Body of pancreas (tissue), 4 donors: ENCODE results near the gene DHRS1. TPM values are rescaled to one million over a fixed set of nuclear protein-coding genes. Genes with fewer than 3 reads are reported as not detected.
A peak's percentile ranks its signal among the peaks of the same experiment; 100 is the strongest.

Experiments
- ATAC-seq: fragments of 150-250 bp; one replicate; pipeline ENCODE4 v1.9.1; 2016
- DNase-seq, 4 donors: peaks; one replicate each; pipeline ENCODE4 v3.0.0-alpha.2; 2019
- H3K27ac ChIP-seq, 4 donors: fragments of 200-600 bp; sonication (generic); 1 replicate in 3 of 4; 2 replicates in 1 of 4; pipeline versions ENCODE4 v1.5.1 to v1.6.1; 2016 to 2019; ENCODE audit warnings: mild to moderate bottlenecking in 1 of 4, mixed read lengths in 1 of 4, moderate library complexity in 1 of 4
- H3K27me3 ChIP-seq, 2 donors: fragments of 200-600 bp; sonication (generic); one replicate each; pipeline ENCODE4 v1.6.0; 2016; ENCODE audit warnings: mild to moderate bottlenecking in 1 of 2
- H3K36me3 ChIP-seq, 2 donors: fragments of 200-600 bp; sonication (generic); replicated peaks in 1 of 2; 2 replicates each; pipeline ENCODE4 v1.5.1; 2016; ENCODE audit warnings: low read depth in 2 of 2; ENCODE audit not compliant: insufficient read depth in 1 of 2
- H3K4me1 ChIP-seq: fragments of 200-600 bp; sonication (generic); one replicate; pipeline ENCODE4 v1.6.0; 2016
- H3K4me3 ChIP-seq, 2 donors: fragments of 200-600 bp; sonication (generic); 1 replicate in 1 of 2; 2 replicates in 1 of 2; pipeline ENCODE4 v1.5.1; 2016 to 2019
- H3K9me3 ChIP-seq, 3 donors: fragments of 200-600 bp; sonication (generic); 1 replicate in 2 of 3; 2 replicates in 1 of 3; pipeline ENCODE4 v1.5.1; 2016
- CTCF ChIP-seq, 7 experiments: fragments of 450-650 bp in 4 of 7; fragments of 200-600 bp in 3 of 7; sonication (generic) in 3 of 7; IDR thresholded peaks; one replicate each; pipeline ENCODE4 v1.5.1; 2016 to 2019; ENCODE audit warnings: antibody characterized with exemption in 7 of 7
- POLR2A ChIP-seq, 3 donors: fragments of 450-650 bp; IDR thresholded peaks; one replicate each; pipeline ENCODE4 v1.6.1; 2016; ENCODE audit warnings: antibody characterized with exemption in 3 of 3, mild to moderate bottlenecking in 2 of 3
- WGBS, 2 donors: methylation state at CpG; one replicate each; pipeline ENCODE4 v1.1.5; 2017; 5-methylcytosine and 5-hydroxymethylcytosine counted together
- intact Hi-C: fragments of 100-400 bp; cut with DNase I; formaldehyde crosslinking; loops from one replicate; pipeline ENCODE4 v1.15.1; 2023
- total RNA-seq, 2 donors: library from RNA; depleted of rRNA; stranded (reverse); fragments of >200 nt; gene quantifications; one replicate each; pipeline ENCODE4 v1.1.0, GENCODE V29; 2016

The DHRS1 gene
- total RNA-seq, 2 donors from 2014 or later = 18.8 to 31.4 TPM

- no peak for TF ChIP-seq POLR2A (IDR thresholded peaks at IDR 0.05)
- peak; percentile 60 to 88 (median 73) for TF ChIP-seq CTCF (IDR thresholded peaks at IDR 0.05)
- Histone ChIP-seq H3K27ac (no peak overlapping the region), H3K4me3 (no peak overlapping the region), H3K36me3 (no peaks in the 10 kb centered on the region), H3K4me1 (peaks cover 35% of the 10 kb centered on the region), H3K27me3 (peaks cover 4 to 5% of the 10 kb centered on the region in 2 donors), H3K9me3 (no peaks in the 10 kb centered on the region)
- WGBS, 2 donors = 17 to 18% methylated on average over 40 to 55 of the region's 56 CpGs
- peak; percentile 82 for ATAC-seq
- peak; percentile 78 to 83 (median 82) for DNase-seq
- intact Hi-C loops = loop anchor here (10.0 kb wide), 1 partner anchor 102 kb away; no protein-coding TSS in a partner anchor
Measured at GRCh38 chr14:24332268-24332993, 32.9 kb upstream of the DHRS1 start.

DNA sequence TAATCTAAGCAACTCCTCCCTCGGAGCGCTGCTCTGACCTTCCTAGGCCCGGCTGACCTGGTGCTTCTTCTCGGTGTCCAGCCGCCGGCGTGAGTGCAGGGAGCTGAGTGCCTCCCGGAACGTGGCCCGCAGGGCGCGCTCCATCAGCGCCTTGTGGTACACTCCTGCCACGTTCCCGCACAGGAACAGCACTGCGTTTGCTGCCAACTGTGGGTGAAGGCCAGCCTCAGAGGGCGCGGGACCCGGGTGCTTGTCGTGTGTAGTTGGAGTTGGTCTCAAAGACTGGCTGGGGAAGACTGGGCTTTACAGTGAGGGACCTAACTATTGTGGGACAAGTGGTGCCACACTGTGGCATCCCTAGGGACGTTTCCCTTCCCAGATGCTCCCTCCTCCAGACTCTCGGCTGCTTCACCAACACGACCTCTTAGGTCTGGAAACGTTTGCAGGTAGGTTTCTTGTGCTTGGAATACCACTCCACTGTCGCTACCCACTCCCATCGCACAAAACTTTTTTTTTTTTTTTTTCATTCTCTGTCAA is 32.2 kb upstream of the DHRS1 start:
- Histone ChIP-seq H3K9me3 (no peaks in the 10 kb centered on the region), H3K36me3 (no peaks in the 10 kb centered on the region), H3K27ac (no peak overlapping the region), H3K4me3 (no peak overlapping the region), H3K4me1 (peaks cover 35% of the 10 kb centered on the region), H3K27me3 (peaks cover 4 to 5% of the 10 kb centered on the region in 2 donors)
- intact Hi-C loops = loop anchor here (10.0 kb wide), 1 partner anchor 103 kb away; no protein-coding TSS in a partner anchor
- TF ChIP-seq POLR2A (IDR thresholded peaks at IDR 0.05) (no peak), CTCF (IDR thresholded peaks at IDR 0.05) (no peak)
- no peak for DNase-seq
- ATAC-seq = no peak
- 39 to 47% methylated on average over 26 of the region's 26 CpGs for WGBS, 2 donors

- no peak overlapping the region for H3K4me3 ChIP-seq
- H3K27ac ChIP-seq = no peak overlapping the region
- H3K27me3 ChIP-seq = peaks cover 4 to 5% of the 10 kb centered on the region in 2 donors
- intact Hi-C loops = loop anchor here (10.0 kb wide), 1 partner anchor 104 kb away; no protein-coding TSS in a partner anchor
- TF ChIP-seq POLR2A (IDR thresholded peaks at IDR 0.05) (no peak), CTCF (IDR thresholded peaks at IDR 0.05) (no peak)
- no peaks in the 10 kb centered on the region for H3K9me3 ChIP-seq
- peaks cover 35% of the 10 kb centered on the region for H3K4me1 ChIP-seq
- WGBS, 2 donors = 56 to 85% methylated on average over 3 to 10 of the region's 10 CpGs
- DNase-seq (no peak), ATAC-seq (no peak)
- H3K36me3 ChIP-seq = no peaks in the 10 kb centered on the region
Measured at GRCh38 chr14:24330973-24331674, 31.5 kb upstream of the DHRS1 start.

- Histone ChIP-seq H3K27ac (no peak overlapping the region), H3K9me3 (no peaks in the 10 kb centered on the region), H3K36me3 (no peaks in the 10 kb centered on the region), H3K4me1 (peaks cover 31% of the 10 kb centered on the region), H3K4me3 (no peak overlapping the region), H3K27me3 (peaks cover under 1 to 5% of the 10 kb centered on the region in 2 donors)
- no peak for TF ChIP-seq CTCF (IDR thresholded peaks at IDR 0.05)
- TF ChIP-seq POLR2A (IDR thresholded peaks at IDR 0.05) = peak in 1 of 3 donors; percentile 23
- intact Hi-C loops = loop anchor here (10.0 kb wide), 1 partner anchor 105 kb away; no protein-coding TSS in a partner anchor
- 45 to 70% methylated on average over 6 to 9 of the region's 9 CpGs for WGBS, 2 donors
- DNase-seq = peak in 3 of 4 donors; percentile 43 to 83 (median 45)
- ATAC-seq = no peak
Measured at GRCh38 chr14:24329736-24330135, 30.2 kb upstream of the DHRS1 start.
